ENCODE data around the gene TBC1D17.

DNA sequence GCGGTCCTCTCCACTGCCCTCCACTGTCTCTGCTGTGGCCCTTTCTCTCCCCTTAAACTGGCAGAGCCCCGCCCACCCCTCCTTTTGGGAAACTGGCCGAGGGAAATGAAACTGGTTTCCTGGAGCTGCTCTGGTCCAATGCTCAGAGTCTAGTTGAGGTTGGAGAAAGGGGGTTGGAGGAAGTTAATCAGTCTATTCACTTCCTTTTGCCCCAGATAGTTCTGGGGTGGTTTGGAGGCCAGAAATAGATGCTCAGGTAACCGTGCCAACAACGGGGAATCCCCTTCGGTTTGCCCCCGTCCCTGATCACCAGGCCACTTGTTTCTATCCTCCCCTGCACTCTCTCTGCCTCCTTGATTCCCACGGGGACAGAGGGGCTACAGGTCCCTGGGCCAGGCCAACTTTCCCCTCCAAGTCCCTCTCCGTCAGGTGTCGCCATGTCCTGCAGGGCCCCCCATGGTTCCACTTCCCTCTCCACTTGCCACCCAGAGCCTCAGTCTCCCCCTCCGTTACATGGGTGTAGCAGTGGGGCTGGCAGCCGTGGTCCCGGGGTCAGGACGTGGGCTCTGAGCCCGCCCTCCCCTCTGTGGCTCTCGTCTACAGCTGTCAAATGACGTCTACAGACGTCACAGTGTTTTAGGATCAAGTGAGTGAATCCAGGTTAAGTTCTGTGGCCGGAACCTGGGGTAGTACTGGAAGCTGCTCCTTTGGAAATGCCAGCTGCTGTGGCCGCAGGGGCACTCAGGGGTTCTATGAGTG is 19.5 kb downstream of the TBC1D17 start, which contains the start of gene IL4I1:
- TF ChIP-seq BACH2 (CRISPR knock-in tag; IDR thresholded peaks at IDR 0.05; ENCODE audit: borderline replicate concordance) (no peak), ZFP3 (CRISPR knock-in tag; IDR thresholded peaks at IDR 0.05) (no peak), POU6F1 (CRISPR knock-in tag; IDR thresholded peaks at IDR 0.05; ENCODE audit: borderline replicate concordance, low read depth) (no peak)
- TF ChIP-seq, protein P1, sequence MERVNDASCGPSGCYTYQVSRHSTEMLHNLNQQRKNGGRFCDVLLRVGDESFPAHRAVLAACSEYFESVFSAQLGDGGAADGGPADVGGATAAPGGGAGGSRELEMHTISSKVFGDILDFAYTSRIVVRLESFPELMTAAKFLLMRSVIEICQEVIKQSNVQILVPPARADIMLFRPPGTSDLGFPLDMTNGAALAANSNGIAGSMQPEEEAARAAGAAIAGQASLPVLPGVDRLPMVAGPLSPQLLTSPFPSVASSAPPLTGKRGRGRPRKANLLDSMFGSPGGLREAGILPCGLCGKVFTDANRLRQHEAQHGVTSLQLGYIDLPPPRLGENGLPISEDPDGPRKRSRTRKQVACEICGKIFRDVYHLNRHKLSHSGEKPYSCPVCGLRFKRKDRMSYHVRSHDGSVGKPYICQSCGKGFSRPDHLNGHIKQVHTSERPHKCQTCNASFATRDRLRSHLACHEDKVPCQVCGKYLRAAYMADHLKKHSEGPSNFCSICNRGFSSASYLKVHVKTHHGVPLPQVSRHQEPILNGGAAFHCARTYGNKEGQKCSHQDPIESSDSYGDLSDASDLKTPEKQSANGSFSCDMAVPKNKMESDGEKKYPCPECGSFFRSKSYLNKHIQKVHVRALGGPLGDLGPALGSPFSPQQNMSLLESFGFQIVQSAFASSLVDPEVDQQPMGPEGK (CRISPR knock-in tag; IDR thresholded peaks at IDR 0.05; ENCODE audit: borderline replicate concordance), result no peak

Measured in SK-N-SH treated with all-trans-retinoic acid at 6 μM for 48 hours (cell line).